HG03469 (cell line): ENCODE results near the gene THOC5.
"Not testable (repeated sequence)": the region's sequence is repeated elsewhere in the genome, so short reads cannot be mapped to it uniquely, and the experiment has no call there.

Source experiments
- ATAC-seq: cut with Tn5 transposase; IDR thresholded peaks from one replicate; pipeline ENCODE4 v1.9.1; 2021; ENCODE audit warnings: mild to moderate bottlenecking, moderate library complexity, moderate number of reproducible peaks; ENCODE audit not compliant: unreplicated experiment

The THOC5 gene

GRCh38 chr22:29563652-29564460 lies 10.3 kb upstream of the THOC5 start:
- no peak for ATAC-seq

GRCh38 chr22:29559853-29560252 lies 6.3 kb upstream of the THOC5 start:
- no peak for ATAC-seq

- no peak for ATAC-seq
These were observed 5.5 kb upstream of the THOC5 start for GRCh38 chr22:29559030-29559429.

- no peak for ATAC-seq
These were observed 1.6 kb upstream of the THOC5 start for GRCh38 chr22:29555065-29555644.

- not testable (repeated sequence) for ATAC-seq
These were observed 1.2 kb downstream of the THOC5 start for GRCh38 chr22:29552357-29552756.

- no peak for ATAC-seq
These were observed 3.6 kb downstream of the THOC5 start for GRCh38 chr22:29550005-29550404.

- ATAC-seq: not testable (repeated sequence)
These were observed 8.5 kb downstream of the THOC5 start for GRCh38 chr22:29545045-29545444.

GRCh38 chr22:29541845-29542244 lies 11.7 kb downstream of the THOC5 start:
- ATAC-seq: no peak

- no peak for ATAC-seq
These were observed 14.5 kb downstream of the THOC5 start for GRCh38 chr22:29539105-29539504.

GRCh38 chr22:29536411-29536810 lies 17.1 kb downstream of the THOC5 start:
- ATAC-seq: no peak

GRCh38 chr22:29531419-29531818 lies 22.1 kb downstream of the THOC5 start:
- no peak for ATAC-seq

GRCh38 chr22:29530716-29531115 lies 22.8 kb downstream of the THOC5 start:
- no peak for ATAC-seq

- no peak for ATAC-seq
These were observed 25.4 kb downstream of the THOC5 start for GRCh38 chr22:29528144-29528543.

GRCh38 chr22:29524442-29525191 lies 28.9 kb downstream of the THOC5 start:
- no peak for ATAC-seq

GRCh38 chr22:29523761-29524160 lies 29.8 kb downstream of the THOC5 start:
- no peak for ATAC-seq

- ATAC-seq: no peak
These were observed 32.0 kb downstream of the THOC5 start for GRCh38 chr22:29521526-29521925.

GRCh38 chr22:29520851-29521250 lies 32.7 kb downstream of the THOC5 start:
- no peak for ATAC-seq

GRCh38 chr22:29519996-29520395 lies 33.6 kb downstream of the THOC5 start:
- no peak for ATAC-seq

GRCh38 chr22:29518427-29518826 lies 35.1 kb downstream of the THOC5 start:
- no peak for ATAC-seq

GRCh38 chr22:29517215-29517908 lies 36.2 kb downstream of the THOC5 start:
- no peak for ATAC-seq

GRCh38 chr22:29512031-29512430 lies 41.5 kb downstream of the THOC5 start:
- ATAC-seq: no peak
